PC-9 (cell line): ENCODE data around the gene PET100.

Experiments
- EZH2 ChIP-seq: fragments of 200-600 bp; sonication (generic); IDR thresholded peaks from 2 replicates; pipeline ENCODE4 v1.8.0; 2017; ENCODE audit warnings: antibody characterized with exemption, low read depth
- TF ChIP-seq, protein P1 (sequence below): fragments of 200-600 bp; sonication (generic); conservative IDR thresholded peaks from 2 replicates; pipeline ENCODE4 v1.6.1; 2017; ENCODE audit warnings: mixed run types, antibody characterized with exemption, mild to moderate bottlenecking, moderate library complexity

DNA sequence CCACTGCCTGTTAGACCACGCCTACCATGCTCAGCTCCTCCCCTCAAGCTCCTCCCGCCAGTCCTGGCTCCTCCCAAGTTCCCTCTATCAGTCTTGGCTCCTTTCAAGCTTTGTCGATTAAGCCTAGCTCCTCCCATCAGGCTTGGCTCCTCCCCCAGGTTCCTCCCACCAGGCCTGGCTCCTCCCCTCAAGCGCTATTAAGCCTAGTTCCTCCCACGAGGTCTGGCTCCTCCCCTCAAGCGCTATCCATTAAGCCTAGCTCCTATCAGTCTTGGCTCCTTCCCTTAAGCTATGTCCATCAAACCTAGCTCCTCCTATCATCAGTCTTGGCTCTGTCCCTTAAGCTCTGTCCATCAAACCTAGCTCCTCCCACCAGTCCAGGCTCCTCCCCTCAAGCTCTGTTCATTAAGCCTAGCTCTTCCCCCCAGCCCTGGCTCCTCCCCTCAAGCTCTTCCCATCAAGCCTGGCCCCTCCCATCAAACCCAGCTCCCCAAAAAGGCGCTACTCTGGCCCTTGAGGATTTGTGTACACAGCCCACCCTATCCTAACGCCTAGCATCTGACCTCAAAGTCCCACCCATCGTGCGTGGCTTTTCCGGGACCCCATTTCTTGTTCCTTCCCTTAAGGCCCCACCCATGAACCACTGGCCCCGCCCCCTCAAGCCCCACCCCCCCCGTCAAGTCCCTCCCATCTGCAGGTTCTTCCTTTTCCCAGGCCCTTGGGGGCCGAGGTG lies 23.9 kb upstream of the PET100 start:
- TF ChIP-seq EZH2: no peak
- TF ChIP-seq, protein P1, sequence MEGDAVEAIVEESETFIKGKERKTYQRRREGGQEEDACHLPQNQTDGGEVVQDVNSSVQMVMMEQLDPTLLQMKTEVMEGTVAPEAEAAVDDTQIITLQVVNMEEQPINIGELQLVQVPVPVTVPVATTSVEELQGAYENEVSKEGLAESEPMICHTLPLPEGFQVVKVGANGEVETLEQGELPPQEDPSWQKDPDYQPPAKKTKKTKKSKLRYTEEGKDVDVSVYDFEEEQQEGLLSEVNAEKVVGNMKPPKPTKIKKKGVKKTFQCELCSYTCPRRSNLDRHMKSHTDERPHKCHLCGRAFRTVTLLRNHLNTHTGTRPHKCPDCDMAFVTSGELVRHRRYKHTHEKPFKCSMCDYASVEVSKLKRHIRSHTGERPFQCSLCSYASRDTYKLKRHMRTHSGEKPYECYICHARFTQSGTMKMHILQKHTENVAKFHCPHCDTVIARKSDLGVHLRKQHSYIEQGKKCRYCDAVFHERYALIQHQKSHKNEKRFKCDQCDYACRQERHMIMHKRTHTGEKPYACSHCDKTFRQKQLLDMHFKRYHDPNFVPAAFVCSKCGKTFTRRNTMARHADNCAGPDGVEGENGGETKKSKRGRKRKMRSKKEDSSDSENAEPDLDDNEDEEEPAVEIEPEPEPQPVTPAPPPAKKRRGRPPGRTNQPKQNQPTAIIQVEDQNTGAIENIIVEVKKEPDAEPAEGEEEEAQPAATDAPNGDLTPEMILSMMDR: no peak
